ENCODE measurements around the gene NSG2. TPM values are rescaled to one million over a fixed set of nuclear protein-coding genes. Genes with fewer than 3 reads are reported as not detected.

Gene NSG2
- total and polyA plus RNA-seq, 2 of the 4 experiments (the other 2 are of a cell fraction) = not detected

DNA sequence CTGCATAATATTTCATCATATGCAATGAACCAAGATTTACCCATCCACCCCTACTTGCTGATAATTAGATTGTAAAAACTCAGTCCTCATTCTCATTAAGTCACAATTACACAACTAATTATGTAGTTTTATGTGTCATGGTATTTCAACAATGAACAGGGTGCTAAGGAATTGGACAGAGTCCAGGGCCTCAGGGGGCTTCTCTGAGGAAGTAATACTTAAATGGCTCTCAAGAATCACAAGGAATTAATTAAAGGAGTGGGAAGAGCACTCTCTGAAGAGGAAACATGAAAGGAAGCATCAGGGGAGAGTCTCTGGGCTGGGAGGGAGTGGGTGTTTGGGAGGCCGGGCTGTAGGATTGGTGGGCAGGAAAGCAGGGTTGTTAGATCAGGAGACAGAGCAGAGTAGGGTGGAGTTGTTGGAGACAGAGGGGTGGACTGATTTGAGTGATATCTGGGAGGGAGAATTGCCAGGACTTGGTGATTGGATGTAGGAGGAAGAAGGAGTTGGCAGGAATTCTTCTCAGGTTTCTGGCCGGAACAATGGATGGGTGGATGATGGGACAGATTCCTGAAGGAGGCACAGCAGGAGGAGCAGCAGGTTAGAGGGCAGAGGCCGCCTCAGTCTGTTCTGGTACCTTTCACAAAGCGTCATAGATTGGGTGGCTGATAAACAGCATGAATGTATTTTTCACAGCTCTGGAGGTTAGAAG, 23.0 kb upstream of the NSG2 start:
- no peaks in the 10 kb centered on the region for H3K36me3 ChIP-seq (ENCODE audit: control insufficient read depth, insufficient read depth, low read length)
- 46% methylated on average over 3 of the region's 4 CpGs; no CpG with 5 or more reads in 1 of the 2 experiments for WGBS, 2 experiments (ENCODE audit: extremely low coverage in 2 of 2, insufficient read length in 1 of 2)
- no peak overlapping the region for H3K9ac ChIP-seq (ENCODE audit: low read depth, low read length)
- POLR2A ChIA-PET (ENCODE audit: unreplicated experiment) = no interaction called here
- no peak overlapping the region for H3K4me2 ChIP-seq (ENCODE audit: low read depth, low read length)
- no peak overlapping the region for H4K5ac ChIP-seq (ENCODE audit: low read depth, low read length)
- H2BK15ac ChIP-seq (ENCODE audit: low read depth, low read length) = no peak overlapping the region
- no peaks in the 10 kb centered on the region for H4K20me1 ChIP-seq (ENCODE audit: insufficient read depth, low read length)
- H2BK120ac ChIP-seq (ENCODE audit: low read depth, low read length) = no peak overlapping the region
- CTCF ChIA-PET = no interaction called here
- TF ChIP-seq BHLHE40 (IDR thresholded peaks at IDR 0.05; ENCODE audit: low read depth, low read length) (no peak), CHD1 (IDR thresholded peaks at IDR 0.05; ENCODE audit: low read depth, low read length) (no peak)
- H2AFZ ChIP-seq (replicated peaks; ENCODE audit: low read length, poor library complexity) = no peak overlapping the region
- H3K9me1 ChIP-seq (ENCODE audit: insufficient read depth, low read length) = no peaks in the 10 kb centered on the region
- no peak overlapping the region for H4K8ac ChIP-seq (ENCODE audit: low read depth in 2 of 2, low read length in 2 of 2)
- DNase-seq (no peak), ATAC-seq (ENCODE audit: low read depth) (no peak)
- in situ Hi-C loops (cut with MboI; ENCODE audit: low sequenced_read_pairs) = no loop called here
- no peak overlapping the region for H3K4me3 ChIP-seq (ENCODE audit: insufficient read depth, low read depth, low read length)
- no peak overlapping the region for H3K4ac ChIP-seq (ENCODE audit: low read depth, low read length)
- H3K79me1 ChIP-seq (ENCODE audit: low read depth in 1 of 2, low read length in 2 of 2) = no peaks in the 10 kb centered on the region
- intact Hi-C loops (cut with micrococcal nuclease) = no loop called here
- no peak overlapping the region for H3K56ac ChIP-seq (ENCODE audit: extremely low read depth, insufficient read depth, low read length)
- no peak overlapping the region for H2AK5ac ChIP-seq (ENCODE audit: low read depth, low read length)
- no peak overlapping the region for H3K18ac ChIP-seq (ENCODE audit: low read depth, low read length)
- no TSS peak for BruUV-seq (replicated peaks)
- H3K23ac ChIP-seq (ENCODE audit: low read depth, low read length) = no peak overlapping the region
- H3K27ac ChIP-seq (ENCODE audit: insufficient read depth, low read length) = no peak overlapping the region
- H3K9me3 ChIP-seq (ENCODE audit: control insufficient read depth, insufficient read depth, low read length) = no peaks in the 10 kb centered on the region
- H4K91ac ChIP-seq (ENCODE audit: insufficient read depth, low read depth, low read length) = no peak overlapping the region
- no peaks in the 10 kb centered on the region for H3K4me1 ChIP-seq (ENCODE audit: control insufficient read depth, insufficient read depth, low read length)
- H2BK5ac ChIP-seq (ENCODE audit: low read depth, low read length, poor library complexity, severe bottlenecking) = no peak overlapping the region
- H2AK9ac ChIP-seq (replicated peaks; ENCODE audit: low read depth, low read length, poor library complexity) = no peak overlapping the region
- dilution Hi-C loops (cut with HindIII; ENCODE audit: low sequenced_read_pairs, unreplicated experiment) = no loop called here
- H3K14ac ChIP-seq (replicated peaks; ENCODE audit: low read depth, low read length) = no peak overlapping the region
- H3K27me3 ChIP-seq (ENCODE audit: control insufficient read depth, insufficient read depth, low read length) = 0 out of 2 replicates have a peak, but pooled peaks cover 3% of the 10 kb centered on the region
- no peak overlapping the region for H2BK20ac ChIP-seq (ENCODE audit: low read depth, low read length)
